Type B pancreatic cell (in vitro differentiated cells): Measurements from ENCODE around the gene EPN1. TPM values are rescaled to one million over a fixed set of nuclear protein-coding genes. Genes with fewer than 3 reads are reported as not detected.
"Not testable (repeated sequence)": the region's sequence is repeated elsewhere in the genome, so short reads cannot be mapped to it uniquely, and the experiment has no call there.

Experiments
- DNase-seq: peaks from one replicate; pipeline ENCODE4 v3.0.0; 2021; ENCODE audit warnings: mixed read lengths; ENCODE audit not compliant: unreplicated experiment; ENCODE audit errors: extremely low spot score
- H3K27ac Mint-ChIP-seq: 2 replicates; pipeline ENCODE4 v1.8.0; 2021; ENCODE audit warnings: mild to moderate bottlenecking, mixed read lengths
- H3K27me3 Mint-ChIP-seq: 2 replicates; pipeline ENCODE4 v1.8.0; 2021; ENCODE audit warnings: mixed read lengths
- H3K36me3 Mint-ChIP-seq: 2 replicates; pipeline ENCODE4 v1.8.0; 2021; ENCODE audit warnings: mixed read lengths
- H3K4me1 Mint-ChIP-seq: one replicate; pipeline ENCODE4 v1.8.0; 2021; ENCODE audit warnings: mixed read lengths; ENCODE audit not compliant: unreplicated experiment
- H3K4me3 Mint-ChIP-seq: 2 replicates; pipeline ENCODE4 v1.8.0; 2021; ENCODE audit warnings: mild to moderate bottlenecking, mixed read lengths
- H3K9me3 Mint-ChIP-seq: 2 replicates; pipeline ENCODE4 v1.8.0; 2021; ENCODE audit warnings: mixed read lengths
- total RNA-seq: library from RNA; stranded (reverse); gene quantifications from 2 replicates; pipeline ENCODE4 v1.2.1, GENCODE V29; 2021; ENCODE audit warnings: low replicate concordance
- TF ChIP-seq, protein P1 (sequence below): fragments of 200-600 bp; sonication (generic); conservative IDR thresholded peaks from 2 replicates; pipeline ENCODE4 v1.5.0; 2021; ENCODE audit warnings: antibody characterized with exemption, mild to moderate bottlenecking

EPN1 gene
- total RNA-seq, 1 donor from 2014 or later = 121 TPM

DNA sequence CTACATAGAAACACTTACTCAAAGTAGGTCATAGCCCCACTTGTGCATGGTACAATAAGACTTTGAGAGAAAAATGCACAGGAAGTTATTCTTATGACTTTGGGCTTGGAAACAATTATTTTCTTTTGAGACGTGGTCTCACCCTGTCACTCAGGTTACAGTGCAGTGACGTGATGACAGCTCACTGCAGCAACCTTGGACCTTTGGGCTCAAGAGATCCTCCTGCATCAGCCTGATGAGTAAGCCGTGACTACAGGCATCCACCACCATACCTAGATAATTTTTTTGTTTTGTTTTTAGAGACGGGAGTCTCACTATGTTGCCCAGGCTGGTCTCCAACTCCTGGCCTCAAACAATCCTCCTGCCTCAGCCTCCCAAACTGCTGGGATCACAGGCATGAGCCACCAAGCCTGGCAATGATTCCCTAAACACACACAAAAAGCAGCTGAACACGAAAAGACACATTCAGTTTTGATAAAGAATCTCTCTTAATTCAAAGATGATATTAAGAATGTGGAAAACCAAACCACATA lies 45.3 kb downstream of the EPN1 start:
- Mint-ChIP-seq H3K4me3 (no peak overlapping the region), H3K36me3 (no peaks in the 10 kb centered on the region), H3K27me3 (no peaks in the 10 kb centered on the region), H3K27ac (no peak overlapping the region), H3K9me3 (peaks cover 17% of the 10 kb centered on the region), H3K4me1 (no peaks in the 10 kb centered on the region)
- TF ChIP-seq, protein P1, sequence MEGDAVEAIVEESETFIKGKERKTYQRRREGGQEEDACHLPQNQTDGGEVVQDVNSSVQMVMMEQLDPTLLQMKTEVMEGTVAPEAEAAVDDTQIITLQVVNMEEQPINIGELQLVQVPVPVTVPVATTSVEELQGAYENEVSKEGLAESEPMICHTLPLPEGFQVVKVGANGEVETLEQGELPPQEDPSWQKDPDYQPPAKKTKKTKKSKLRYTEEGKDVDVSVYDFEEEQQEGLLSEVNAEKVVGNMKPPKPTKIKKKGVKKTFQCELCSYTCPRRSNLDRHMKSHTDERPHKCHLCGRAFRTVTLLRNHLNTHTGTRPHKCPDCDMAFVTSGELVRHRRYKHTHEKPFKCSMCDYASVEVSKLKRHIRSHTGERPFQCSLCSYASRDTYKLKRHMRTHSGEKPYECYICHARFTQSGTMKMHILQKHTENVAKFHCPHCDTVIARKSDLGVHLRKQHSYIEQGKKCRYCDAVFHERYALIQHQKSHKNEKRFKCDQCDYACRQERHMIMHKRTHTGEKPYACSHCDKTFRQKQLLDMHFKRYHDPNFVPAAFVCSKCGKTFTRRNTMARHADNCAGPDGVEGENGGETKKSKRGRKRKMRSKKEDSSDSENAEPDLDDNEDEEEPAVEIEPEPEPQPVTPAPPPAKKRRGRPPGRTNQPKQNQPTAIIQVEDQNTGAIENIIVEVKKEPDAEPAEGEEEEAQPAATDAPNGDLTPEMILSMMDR = no peak
- no peak for DNase-seq

DNA sequence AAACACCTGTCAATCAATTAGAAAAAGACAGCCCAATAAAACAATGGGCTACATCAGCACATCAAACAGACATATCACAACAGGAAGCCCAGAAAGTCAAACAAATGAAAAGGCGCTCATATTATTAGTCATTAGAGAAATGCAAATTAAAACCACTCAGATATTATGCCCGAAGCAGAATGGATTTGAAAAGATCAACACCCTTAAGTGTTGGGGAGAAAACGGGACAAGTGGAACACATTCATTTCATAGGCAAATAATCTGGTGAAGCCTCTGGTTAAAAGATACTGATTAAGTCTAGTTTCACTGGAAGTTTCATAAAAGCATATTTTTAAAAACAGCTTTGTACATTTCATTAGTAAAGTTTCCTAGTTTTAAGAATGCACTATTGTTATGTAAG lies 45.8 kb downstream of the EPN1 start:
- H3K36me3 Mint-ChIP-seq = no peaks in the 10 kb centered on the region
- H3K9me3 Mint-ChIP-seq = peaks cover 17% of the 10 kb centered on the region
- TF ChIP-seq, protein P1 = no peak
- no peak overlapping the region for H3K27ac Mint-ChIP-seq
- DNase-seq = no peak
- H3K4me3 Mint-ChIP-seq = no peak overlapping the region
- H3K4me1 Mint-ChIP-seq = no peaks in the 10 kb centered on the region
- no peaks in the 10 kb centered on the region for H3K27me3 Mint-ChIP-seq

DNA sequence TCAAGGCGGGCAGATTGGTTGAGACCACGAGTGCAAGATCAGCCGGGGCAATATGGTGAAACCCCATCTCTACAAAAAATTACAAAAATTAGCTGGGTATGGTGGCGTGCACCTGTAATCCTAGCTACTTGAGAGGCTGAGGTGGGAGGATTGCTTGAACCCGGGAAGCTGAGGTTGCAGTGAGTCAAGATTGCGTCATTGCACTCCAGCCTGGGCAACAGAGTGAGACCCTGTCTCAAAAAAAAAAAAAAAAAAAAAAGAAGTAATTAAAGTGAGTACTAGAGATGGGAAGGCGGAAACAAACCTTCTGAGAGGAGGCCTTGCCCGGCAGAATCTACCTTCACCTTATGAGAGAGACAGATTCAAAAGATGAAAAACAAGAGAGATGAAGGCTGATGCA lies 48.5 kb downstream of the EPN1 start:
- H3K9me3 Mint-ChIP-seq = peaks cover 20% of the 10 kb centered on the region
- no peak overlapping the region for H3K4me3 Mint-ChIP-seq
- no peak for DNase-seq
- no peaks in the 10 kb centered on the region for H3K4me1 Mint-ChIP-seq
- TF ChIP-seq, protein P1 = no peak
- H3K36me3 Mint-ChIP-seq = no peaks in the 10 kb centered on the region
- no peaks in the 10 kb centered on the region for H3K27me3 Mint-ChIP-seq
- no peak overlapping the region for H3K27ac Mint-ChIP-seq

DNA sequence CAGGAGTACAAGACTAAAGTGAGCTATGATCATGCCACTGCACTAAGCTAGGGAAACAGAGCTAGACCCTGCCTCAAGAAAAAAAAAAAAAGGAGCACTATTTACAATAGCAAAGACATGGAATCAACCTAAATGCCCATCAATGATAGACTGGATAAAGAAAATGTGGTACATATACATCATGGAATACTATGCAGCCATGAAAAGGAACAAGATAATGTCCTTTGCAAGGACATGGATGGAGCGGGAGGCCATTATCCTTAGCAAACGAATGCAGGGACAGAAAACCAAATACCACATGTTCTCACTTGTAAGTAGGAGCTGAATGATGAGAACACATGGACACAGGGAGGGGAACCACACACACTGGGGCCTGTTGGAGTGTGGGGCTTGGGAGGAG lies 55.4 kb downstream of the EPN1 start:
- not testable (repeated sequence) for H3K4me3 Mint-ChIP-seq, DNase-seq, H3K4me1 Mint-ChIP-seq, H3K36me3 Mint-ChIP-seq, H3K9me3 Mint-ChIP-seq, H3K27ac Mint-ChIP-seq, H3K27me3 Mint-ChIP-seq

DNA sequence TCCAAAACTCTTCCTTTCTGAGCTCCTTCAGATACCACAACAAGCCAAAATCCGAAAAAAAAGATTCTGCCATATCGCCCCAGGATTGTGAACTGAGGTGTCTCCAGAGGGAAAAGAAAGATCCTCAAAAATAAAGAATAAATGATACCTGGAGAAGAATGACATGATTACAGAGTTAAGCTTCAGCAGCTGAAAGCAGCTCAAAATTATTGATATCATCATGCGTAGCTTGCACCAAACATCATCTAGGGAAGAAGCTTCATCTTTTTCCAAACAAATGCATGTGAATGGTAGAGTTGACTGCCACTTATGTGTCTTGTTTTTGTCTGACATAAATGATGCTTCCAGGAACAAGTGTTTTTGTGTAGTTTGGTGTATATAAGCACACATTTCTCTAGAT lies 63.3 kb downstream of the EPN1 start, which contains the start of gene NLRP9:
NLRP9 (minus strand) TSS at position 101 of the 400 bp plus-strand sequence; CDS start at position 73, 28 bp downstream.
- DNase-seq = no peak
- Mint-ChIP-seq H3K27ac (no peak within 1 kb of the TSS), H3K4me1 (no peaks in the 10 kb centered on the region), H3K36me3 (no peaks in the 10 kb centered on the region), H3K4me3 (no peak within 1 kb of the TSS), H3K9me3 (peaks cover 11% of the 10 kb centered on the region), H3K27me3 (no peaks in the 10 kb centered on the region)
- TF ChIP-seq, protein P1 = no peak

DNA sequence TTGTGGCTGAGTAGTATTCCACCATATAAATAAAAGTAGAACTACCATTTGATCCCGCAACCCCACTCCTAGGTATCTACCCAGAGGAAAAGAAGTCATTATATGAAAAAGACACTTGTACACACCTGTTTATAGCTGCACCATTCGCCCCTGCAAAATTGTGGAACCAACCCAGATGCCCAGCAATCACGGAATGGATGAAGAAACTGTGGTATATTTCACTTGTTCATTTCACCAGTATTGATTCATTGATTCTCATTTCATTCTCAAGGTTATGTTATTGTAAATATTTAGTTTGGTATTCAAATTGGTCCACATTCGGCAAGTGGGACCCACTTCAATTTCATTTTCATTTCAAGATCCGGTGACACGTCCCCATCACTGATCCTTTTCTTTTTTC lies 75.7 kb downstream of the EPN1 start:
- Mint-ChIP-seq H3K27ac (no peak overlapping the region), H3K36me3 (no peaks in the 10 kb centered on the region), H3K4me1 (no peaks in the 10 kb centered on the region), H3K27me3 (no peaks in the 10 kb centered on the region), H3K9me3 (peaks cover 3% of the 10 kb centered on the region), H3K4me3 (no peak overlapping the region)
- TF ChIP-seq, protein P1 = no peak
- DNase-seq = no peak
